GM21529 (cell line): ENCODE results near the gene KL.

Source experiments
- ATAC-seq: cut with Tn5 transposase; IDR thresholded peaks from one replicate; pipeline ENCODE4 v1.9.1; 2021; ENCODE audit not compliant: unreplicated experiment

Gene KL

GRCh38 chr13:33003458-33004019 is 12.7 kb upstream of the KL start:
- ATAC-seq = no peak

DNA sequence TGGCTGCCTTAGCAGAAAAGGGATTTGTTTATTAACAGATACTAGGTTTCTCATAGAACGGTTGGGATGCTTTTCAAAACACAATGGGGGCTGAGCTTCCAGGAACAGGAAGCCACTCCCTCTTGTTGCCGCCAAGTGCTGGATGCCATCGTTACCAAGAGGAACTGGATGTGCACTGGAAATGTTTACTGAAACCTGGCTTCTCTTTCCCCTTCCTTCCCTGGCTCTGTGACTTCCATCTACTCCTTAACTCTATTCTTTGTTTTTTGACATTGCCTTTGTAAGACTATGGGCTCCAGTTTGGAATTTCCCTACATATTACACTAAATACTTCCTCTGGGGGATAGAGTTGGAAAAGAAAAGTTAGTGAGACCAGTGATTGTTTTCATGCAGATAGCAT is 11.7 kb upstream of the KL start:
- ATAC-seq = no peak

DNA sequence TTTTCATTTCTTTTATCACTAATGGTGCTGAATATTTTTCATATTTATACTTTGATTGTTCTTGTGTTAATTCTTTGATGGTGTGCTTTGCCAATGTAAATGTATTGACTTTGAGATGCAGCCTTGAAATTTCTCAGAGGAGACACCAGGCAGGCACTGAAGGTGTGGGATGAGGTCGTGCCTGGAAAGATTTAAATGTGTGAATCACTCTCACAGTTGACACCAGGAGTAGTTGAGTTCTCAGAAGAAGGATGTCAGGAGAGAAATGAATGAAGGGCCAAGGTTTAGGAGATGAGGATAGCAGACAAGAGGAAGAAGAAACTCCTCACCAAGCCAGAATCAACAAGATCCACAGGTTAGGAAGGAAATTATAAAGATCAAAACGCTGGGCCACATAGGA is 10.1 kb upstream of the KL start:
- ATAC-seq = no peak

DNA sequence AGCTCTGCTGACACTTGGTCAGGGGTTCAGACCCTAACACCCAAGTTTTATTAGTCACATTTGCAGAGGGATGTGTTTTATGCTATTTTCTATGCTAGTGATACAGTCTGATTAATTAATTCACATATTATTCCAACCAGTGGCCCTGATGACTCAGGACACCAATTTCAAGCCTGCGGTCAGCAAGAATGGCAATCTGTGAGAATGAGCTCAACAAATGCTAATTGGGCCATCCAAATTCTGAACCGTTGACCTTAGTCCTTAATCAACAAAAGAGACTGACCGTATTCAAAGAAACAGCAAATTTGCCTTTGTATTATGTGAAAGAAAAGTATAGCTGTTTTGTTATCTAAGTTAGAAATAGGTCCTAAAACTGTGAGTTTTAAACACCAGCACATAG is 9.6 kb upstream of the KL start:
- no peak for ATAC-seq

GRCh38 chr13:33007237-33007636 is 9.0 kb upstream of the KL start:
- no peak for ATAC-seq

- no peak for ATAC-seq
These were observed 8.3 kb upstream of the KL start for GRCh38 chr13:33007950-33008349.

GRCh38 chr13:33008946-33009722 is 7.1 kb upstream of the KL start:
- ATAC-seq = no peak

DNA sequence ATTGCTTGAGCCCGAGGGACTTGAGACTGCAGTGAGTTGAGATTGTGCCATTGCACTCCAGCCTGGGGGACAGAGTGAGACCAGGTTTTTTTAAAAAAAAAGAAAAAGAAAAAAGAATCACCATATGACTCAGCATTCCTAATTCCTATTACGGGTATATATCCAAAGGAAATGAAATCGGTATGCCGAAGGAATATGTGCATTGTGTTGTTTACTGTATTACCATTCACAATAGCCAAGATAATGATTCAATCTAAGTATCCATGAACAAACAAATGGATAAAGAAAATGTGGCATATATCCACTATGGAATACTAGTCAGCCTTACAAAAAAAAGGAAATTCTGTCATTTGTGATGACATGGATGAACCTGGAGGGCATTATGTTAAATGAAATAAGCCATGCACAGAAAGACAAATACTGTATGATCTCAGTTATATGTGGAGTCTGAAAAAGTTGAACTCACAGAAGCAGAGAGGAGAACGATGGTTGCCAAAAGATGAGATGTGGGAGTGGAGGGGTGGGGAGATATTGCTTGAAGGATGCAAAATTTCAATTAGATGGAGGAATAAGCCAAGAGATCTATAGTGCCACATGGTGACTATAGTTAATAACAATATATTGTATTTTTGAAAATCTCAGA is 4.3 kb upstream of the KL start:
- no peak for ATAC-seq

DNA sequence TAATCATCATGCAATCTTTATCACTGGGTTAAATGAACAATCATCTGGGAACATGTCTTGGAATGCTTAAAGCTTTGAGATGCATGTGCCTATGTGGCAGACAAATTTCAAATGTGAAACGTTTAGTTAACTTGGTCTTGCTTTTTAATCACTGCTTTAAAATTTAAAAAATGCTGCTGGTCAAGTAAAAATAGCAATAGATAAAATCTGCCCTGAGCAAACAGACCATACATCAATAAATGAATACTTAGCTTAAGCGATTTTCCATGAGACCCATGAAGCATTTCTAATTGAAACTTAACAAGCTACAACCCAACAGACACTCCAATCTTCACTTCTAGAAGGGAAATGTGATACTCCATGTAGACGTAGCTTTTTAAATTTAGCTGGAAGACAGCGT is 1.9 kb upstream of the KL start:
- ATAC-seq = no peak

DNA sequence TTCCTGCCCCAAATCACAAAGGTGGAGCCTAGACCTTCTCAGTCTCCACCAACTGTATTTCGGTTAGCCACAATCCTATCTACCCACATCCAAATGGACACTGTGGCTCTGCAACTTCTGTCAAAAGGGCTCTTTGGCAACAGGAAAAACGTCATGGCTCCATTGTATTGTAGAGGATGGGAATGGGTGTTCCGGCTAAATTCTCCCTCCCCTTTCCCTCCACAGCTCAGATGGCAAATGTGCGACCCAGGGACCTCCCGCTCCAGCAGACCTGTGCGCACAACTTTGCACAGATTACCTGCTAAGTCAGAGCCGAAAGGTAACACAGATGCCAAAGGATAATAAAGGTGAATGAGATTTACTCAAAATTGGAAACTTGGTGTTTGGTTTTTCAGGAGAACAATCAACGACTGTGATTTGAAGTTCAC is 968 bp upstream of the KL start:
- ATAC-seq = no peak

GRCh38 chr13:33015791-33016323 is 366 bp upstream of the KL start:
- no peak for ATAC-seq

DNA sequence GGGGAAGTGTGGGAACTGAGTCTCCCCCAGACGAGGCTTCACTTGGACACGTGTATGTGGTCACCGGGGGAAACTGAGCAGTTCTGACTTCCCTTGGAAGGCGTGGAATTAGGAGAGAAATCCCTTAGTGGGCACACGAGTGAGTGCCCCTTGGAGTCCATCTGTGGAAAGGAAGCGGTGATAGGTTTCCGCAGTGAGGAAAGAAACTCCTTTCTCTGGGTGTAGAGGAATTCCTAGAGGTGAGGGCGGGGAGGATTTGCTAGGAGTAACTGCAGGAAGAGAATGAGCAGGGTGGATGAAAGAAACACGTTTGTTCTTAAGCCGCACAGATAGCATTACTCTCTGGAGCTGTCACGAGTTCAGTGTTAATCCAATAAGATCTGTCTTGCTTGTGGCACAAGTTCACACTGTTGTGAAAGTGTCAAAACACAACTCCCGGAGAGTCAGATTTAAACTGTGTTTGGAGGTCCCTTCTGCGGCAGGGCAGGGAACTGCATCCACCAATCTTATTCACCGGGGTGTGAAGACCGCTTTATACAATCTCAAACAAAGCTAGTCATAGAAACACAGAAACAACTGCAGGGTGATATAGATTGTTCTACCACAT is 1.2 kb downstream of the KL start:
- peak; percentile 56 for ATAC-seq

GRCh38 chr13:33018886-33019285 is 2.7 kb downstream of the KL start:
- no peak for ATAC-seq

- no peak for ATAC-seq
These were observed 6.8 kb downstream of the KL start for GRCh38 chr13:33022986-33023385.

- ATAC-seq = no peak
These were observed 9.1 kb downstream of the KL start for GRCh38 chr13:33025220-33025744.

- no peak for ATAC-seq
These were observed 10.4 kb downstream of the KL start for GRCh38 chr13:33026489-33027152.

DNA sequence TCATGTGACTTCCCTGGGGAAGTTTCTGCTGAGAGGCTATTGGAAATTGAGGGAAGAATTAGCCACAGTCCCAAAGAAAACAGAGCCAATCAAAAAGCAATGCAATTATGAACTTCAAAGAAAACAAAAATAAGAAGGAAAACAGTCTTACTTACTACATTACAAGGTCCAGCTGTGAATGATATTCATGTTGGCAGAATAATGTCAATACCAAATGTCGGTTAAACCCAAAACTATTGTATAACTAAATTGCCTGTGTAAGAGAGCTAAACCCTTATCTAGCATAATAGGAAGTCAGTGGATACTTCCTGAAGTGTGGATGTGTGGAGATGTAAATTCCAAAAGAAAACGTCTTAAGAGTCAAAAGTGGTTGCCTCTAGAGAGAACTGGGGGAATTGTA is 12.4 kb downstream of the KL start:
- no peak for ATAC-seq

DNA sequence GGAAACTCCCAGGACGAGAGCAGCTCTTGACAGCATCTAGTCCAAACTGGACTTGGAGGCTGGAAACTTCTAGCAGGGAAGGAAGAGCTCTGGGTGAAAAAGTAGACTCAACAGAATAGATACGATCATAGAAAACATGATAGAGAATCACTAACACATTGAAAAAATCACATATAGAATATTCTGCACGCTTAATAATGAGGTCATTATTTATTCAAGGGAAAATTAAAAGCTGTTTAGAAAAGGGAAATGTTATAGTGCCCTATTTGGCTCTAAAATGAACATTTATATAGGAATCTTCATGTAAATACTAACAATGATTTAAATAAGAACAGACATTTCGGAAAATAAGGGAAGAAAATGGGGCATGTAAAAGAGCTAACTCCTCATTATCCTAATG is 15.1 kb downstream of the KL start:
- ATAC-seq = no peak

DNA sequence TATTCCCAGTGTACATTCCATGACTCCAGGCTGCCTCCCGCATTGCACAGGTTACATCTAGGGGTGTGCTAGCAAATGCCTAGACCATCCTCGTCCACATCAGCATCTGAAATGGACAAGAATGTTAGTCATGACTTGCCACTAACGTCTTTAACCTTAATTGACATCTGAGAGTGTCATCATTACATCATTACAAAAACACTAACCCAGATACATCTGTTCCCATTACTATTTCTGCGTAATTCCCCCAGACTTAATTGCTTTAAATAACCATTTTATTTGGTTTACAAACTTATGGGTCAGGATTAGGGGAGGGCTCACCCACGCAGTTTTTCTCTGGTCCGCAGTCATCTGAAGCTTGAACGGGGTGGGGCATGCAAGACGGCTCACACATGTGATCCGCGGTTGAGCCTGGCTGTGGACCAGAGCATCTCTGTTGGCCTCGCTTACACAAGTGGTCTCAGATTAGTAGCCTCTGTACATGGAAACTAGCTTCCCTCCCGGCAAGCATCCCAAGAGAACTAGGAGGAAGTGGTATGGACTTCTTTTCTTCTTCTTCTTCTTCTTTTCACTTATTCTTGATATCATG is 15.9 kb downstream of the KL start:
- no peak for ATAC-seq

DNA sequence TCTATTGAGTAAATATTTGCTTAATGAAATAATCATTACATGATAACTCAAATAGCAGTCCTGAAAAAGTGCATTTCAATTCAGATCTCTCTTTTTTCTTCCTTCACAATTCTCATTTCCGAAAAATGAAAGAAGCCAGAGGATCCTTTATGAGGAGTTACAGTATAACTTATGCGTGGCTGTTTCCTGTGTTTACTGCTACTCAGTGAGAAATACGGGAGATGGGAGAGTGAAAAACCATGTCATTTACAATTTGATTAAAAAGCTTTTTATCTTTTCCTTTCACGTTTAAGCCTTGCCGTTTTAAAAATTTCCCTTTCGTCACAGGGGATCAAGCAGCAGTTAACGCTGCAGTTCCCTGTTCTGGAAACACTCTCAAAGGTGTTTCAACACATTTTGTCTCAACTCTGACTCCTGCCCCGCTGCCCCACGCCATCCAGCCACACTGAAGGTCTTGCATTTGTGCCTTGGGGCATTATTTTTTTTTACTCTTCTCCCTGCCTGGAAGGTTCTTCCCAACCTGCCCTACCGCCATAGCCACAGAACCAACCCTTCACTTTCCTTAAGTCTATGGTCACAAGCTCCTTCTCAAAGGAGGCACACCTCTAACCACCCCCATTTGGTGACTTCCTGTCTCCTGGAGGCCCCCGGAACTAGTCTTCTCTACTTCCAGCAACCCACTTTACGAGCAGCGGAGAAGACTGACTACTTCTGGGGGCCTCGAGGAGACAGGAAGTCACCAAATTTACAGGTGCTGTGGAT is 17.0 kb downstream of the KL start:
- no peak for ATAC-seq
